Limb (tissue), 2 donors: ENCODE measurements around the gene TEX38.

ENCODE experiments used
- DNase-seq, 2 donors: peaks; one replicate each; pipeline ENCODE4 v3.0.0-alpha.2; 2016; ENCODE audit errors: extremely low spot score in 2 of 2

The TEX38 gene

GRCh38 chr1:46721686-46722205 is 50.1 kb downstream of the TEX38 start:
- DNase-seq, result no peak
